Prostate gland (tissue), 2 donors: ENCODE data around the gene ROGDI.

Experiments used
- CTCF ChIP-seq, 4 experiments: fragments of 200-600 bp in 2 of 4; fragments of 450-650 bp in 2 of 4; sonication (generic) in 2 of 4; IDR thresholded peaks; 1 replicate in 3 of 4; 2 replicates in 1 of 4; pipeline ENCODE4 v1.5.1; 2016 to 2019; ENCODE audit warnings: antibody characterized with exemption in 4 of 4, mild to moderate bottlenecking in 2 of 4, moderate library complexity in 2 of 4
- POLR2A ChIP-seq: fragments of 450-650 bp; IDR thresholded peaks from one replicate; pipeline ENCODE4 v1.6.1; 2016; ENCODE audit warnings: antibody characterized with exemption, mild to moderate bottlenecking
- POLR2AphosphoS5 ChIP-seq: sonication (generic); formaldehyde crosslinking; IDR thresholded peaks from one replicate; pipeline ENCODE4 v1.6.1; 2017; ENCODE audit warnings: antibody characterized with exemption

GRCh38 chr16:4803401-4803844 is 990 bp upstream of the ROGDI start:
- TF ChIP-seq CTCF (IDR thresholded peaks at IDR 0.05) (no peak), POLR2AphosphoS5 (no peak), POLR2A (no peak)
